WTC11 (cell line): ENCODE data around the gene TESK2. TPM values are rescaled to one million over a fixed set of nuclear protein-coding genes. Genes with fewer than 3 reads are reported as not detected.
A peak's percentile ranks its signal among the peaks of the same experiment; 100 is the strongest.

Experiments
- ATAC-seq: fragments of 200-7000 bp; cut with Tn5 transposase; 2 replicates; pipeline ENCODE4 v1.10.0; 2021; ENCODE audit warnings: mild to moderate bottlenecking, moderate library complexity
- CTCF ChIA-PET: fragments of 300-600 bp; sonication (Branson Sonifier 250); formaldehyde crosslinking; loops from one replicate; lab custom pipeline; 2021; ENCODE audit warnings: antibody characterized with exemption; lab: Charles Lee
- POLR2A ChIA-PET: fragments of 350-600 bp; sonication (Branson Sonifier 250); formaldehyde crosslinking; loops from one replicate; lab custom pipeline; 2021; ENCODE audit warnings: antibody characterized with exemption; lab: Charles Lee
- DNase-seq: peaks from one replicate; pipeline ENCODE4 v3.0.0; 2021; ENCODE audit warnings: low spot score
- H3K27ac Mint-ChIP-seq: 2 replicates; pipeline ENCODE4 v1.8.0; 2021; ENCODE audit warnings: mixed read lengths
- H3K27me3 Mint-ChIP-seq: 2 replicates; pipeline ENCODE4 v1.8.0; 2021; ENCODE audit warnings: low read depth, mild to moderate bottlenecking, moderate library complexity, mixed read lengths
- H3K36me3 Mint-ChIP-seq: 2 replicates; pipeline ENCODE4 v1.8.0; 2021; ENCODE audit warnings: mixed read lengths
- H3K4me1 Mint-ChIP-seq: 2 replicates; pipeline ENCODE4 v1.8.0; 2022; ENCODE audit warnings: mixed read lengths
- H3K4me3 Mint-ChIP-seq: 2 replicates; pipeline ENCODE4 v1.8.0; 2021; ENCODE audit warnings: mild to moderate bottlenecking, moderate library complexity, mixed read lengths
- H3K9me3 Mint-ChIP-seq: 2 replicates; pipeline ENCODE4 v1.8.0; 2021; ENCODE audit warnings: mixed read lengths
- AR ChIP-seq: fragments of 250-450 bp; sonication (Bioruptor Pico); IDR thresholded peaks from 2 replicates; pipeline ENCODE4 v1.9.0; 2021; ENCODE audit warnings: mild to moderate bottlenecking
- EMX1 ChIP-seq: fragments of 250-450 bp; sonication (Bioruptor Pico); IDR thresholded peaks from 2 replicates; pipeline ENCODE4 v1.8.0; 2021; ENCODE audit warnings: mild to moderate bottlenecking
- ERG ChIP-seq: fragments of 250-450 bp; sonication (Bioruptor Pico); IDR thresholded peaks from 2 replicates; pipeline ENCODE4 v1.8.0; 2021; ENCODE audit warnings: mild to moderate bottlenecking
- FOXJ3 ChIP-seq: sonication (generic); formaldehyde crosslinking; IDR thresholded peaks from 2 replicates; pipeline ENCODE4 v1.9.0; 2021; ENCODE audit warnings: missing genetic modification reagents, mild to moderate bottlenecking, borderline replicate concordance
- FOXP1 ChIP-seq: sonication (generic); formaldehyde crosslinking; IDR thresholded peaks from 2 replicates; pipeline ENCODE4 v1.8.0; 2022; ENCODE audit warnings: missing genetic modification reagents, mild to moderate bottlenecking, moderate library complexity, borderline replicate concordance
- HMGA2 ChIP-seq: fragments of 250-450 bp; sonication (Bioruptor Pico); IDR thresholded peaks from 2 replicates; pipeline ENCODE4 v1.4.0; 2021; ENCODE audit warnings: mild to moderate bottlenecking, moderate library complexity
- IRF2 ChIP-seq: sonication (generic); formaldehyde crosslinking; IDR thresholded peaks from 2 replicates; pipeline ENCODE4 v1.8.0; 2022; ENCODE audit warnings: low read depth, missing genetic modification reagents, borderline replicate concordance
- MXD4 ChIP-seq: fragments of 250-450 bp; sonication (Bioruptor Pico); IDR thresholded peaks from 2 replicates; pipeline ENCODE4 v1.8.0; 2021; ENCODE audit warnings: mild to moderate bottlenecking, moderate library complexity, borderline replicate concordance
- SMAD4 ChIP-seq: sonication (generic); formaldehyde crosslinking; IDR thresholded peaks from 2 replicates; pipeline ENCODE4 v1.8.0; 2022; ENCODE audit warnings: mild to moderate bottlenecking, missing genetic modification reagents
- TEAD1 ChIP-seq: sonication (generic); formaldehyde crosslinking; IDR thresholded peaks from 2 replicates; pipeline ENCODE4 v1.8.0; 2022; ENCODE audit warnings: mild to moderate bottlenecking, missing genetic modification reagents
- USF1 ChIP-seq: sonication (generic); formaldehyde crosslinking; IDR thresholded peaks from 2 replicates; pipeline ENCODE4 v1.8.0; 2022; ENCODE audit warnings: mild to moderate bottlenecking, missing genetic modification reagents
- ZNF121 ChIP-seq: sonication (generic); formaldehyde crosslinking; IDR thresholded peaks from 2 replicates; pipeline ENCODE4 v1.8.0; 2023; ENCODE audit warnings: missing genetic modification reagents
- ZNF532 ChIP-seq: fragments of 250-450 bp; sonication (Bioruptor Pico); IDR thresholded peaks from 2 replicates; pipeline ENCODE4 v1.9.0; 2021; ENCODE audit warnings: mild to moderate bottlenecking, borderline replicate concordance
- total RNA-seq: library from RNA; stranded (reverse); gene quantifications from 3 replicates; pipeline ENCODE4 v1.2.3, GENCODE V29; 2021
- TF ChIP-seq, protein P1 (sequence below): sonication (generic); formaldehyde crosslinking; IDR thresholded peaks from 2 replicates; pipeline ENCODE4 v1.8.1; 2022; ENCODE audit warnings: mild to moderate bottlenecking, moderate library complexity, missing genetic modification reagents

TESK2 gene
- total RNA-seq, 1 experiment from 2014 or later: 13.3 TPM

DNA sequence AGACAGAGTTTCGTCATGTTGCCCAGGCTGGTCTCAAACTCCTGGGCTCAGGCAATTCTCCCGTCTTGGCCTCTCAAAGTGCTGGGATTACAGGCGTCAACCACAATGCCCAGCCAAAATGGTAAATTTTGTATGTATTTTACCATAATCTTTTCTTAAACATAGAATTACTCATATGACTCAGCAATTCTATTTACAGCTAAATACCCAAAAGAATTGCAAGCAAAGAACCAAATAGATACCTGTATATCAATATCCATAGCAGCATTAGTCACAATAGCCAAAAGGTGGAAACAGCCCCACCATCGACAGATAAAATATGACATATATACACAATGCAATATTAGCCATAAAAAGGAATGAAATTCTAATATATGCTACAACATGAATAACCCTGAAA lies 36.5 kb downstream of the TESK2 start:
- DNase-seq: no peak
- Mint-ChIP-seq H3K27ac (no peak overlapping the region; the same call in 1 of the 2 replicates), H3K9me3 (no peaks in the 10 kb centered on the region), H3K27me3 (no peaks in the 10 kb centered on the region), H3K4me3 (no peak overlapping the region), H3K4me1 (peaks cover 24% of the 10 kb centered on the region), H3K36me3 (no peaks in the 10 kb centered on the region)
- CTCF ChIA-PET: no interaction called here
- TF ChIP-seq HMGA2 (CRISPR knock-in tag) (no peak), SMAD4 (CRISPR knock-in tag) (no peak), MXD4 (CRISPR knock-in tag) (no peak), ZNF532 (CRISPR knock-in tag) (no peak), FOXP1 (CRISPR knock-in tag) (no peak), TEAD1 (CRISPR knock-in tag) (no peak), AR (CRISPR knock-in tag) (no peak), EMX1 (no peak), FOXJ3 (CRISPR knock-in tag) (no peak), IRF2 (CRISPR knock-in tag) (no peak), ERG (CRISPR knock-in tag) (no peak)
- TF ChIP-seq, protein P1, sequence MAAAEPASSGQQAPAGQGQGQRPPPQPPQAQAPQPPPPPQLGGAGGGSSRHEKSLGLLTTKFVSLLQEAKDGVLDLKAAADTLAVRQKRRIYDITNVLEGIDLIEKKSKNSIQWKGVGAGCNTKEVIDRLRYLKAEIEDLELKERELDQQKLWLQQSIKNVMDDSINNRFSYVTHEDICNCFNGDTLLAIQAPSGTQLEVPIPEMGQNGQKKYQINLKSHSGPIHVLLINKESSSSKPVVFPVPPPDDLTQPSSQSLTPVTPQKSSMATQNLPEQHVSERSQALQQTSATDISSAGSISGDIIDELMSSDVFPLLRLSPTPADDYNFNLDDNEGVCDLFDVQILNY (CRISPR knock-in tag): no peak
- ATAC-seq: no peak
- POLR2A ChIA-PET: interaction anchor here (0.5 kb wide), 1 partner anchor 13 kb away, joined by 6 read pairs; no protein-coding TSS in a partner anchor

GRCh38 chr1:45452503-45452902 lies 38.5 kb downstream of the TESK2 start:
- POLR2A ChIA-PET: no interaction called here
- TF ChIP-seq USF1 (CRISPR knock-in tag) (no peak), ZNF121 (CRISPR knock-in tag) (peak; percentile 97)
- no peaks in the 10 kb centered on the region for H3K36me3 Mint-ChIP-seq
- H3K4me3 Mint-ChIP-seq: no peak overlapping the region
- peak overlapping the region; percentile 55; the same call in 1 of the 2 replicates for H3K27ac Mint-ChIP-seq
- H3K4me1 Mint-ChIP-seq: peaks cover 24% of the 10 kb centered on the region
- H3K9me3 Mint-ChIP-seq: no peaks in the 10 kb centered on the region
- ATAC-seq (no peak), DNase-seq (no peak)
- no peaks in the 10 kb centered on the region for H3K27me3 Mint-ChIP-seq
- CTCF ChIA-PET: no interaction called here
